HepG2 (cell line): Measurements from ENCODE around the gene TEX29.

Source experiments
- ASH2L ChIP-seq: fragments of 300-600, 200-600 bp; sonication (generic); IDR thresholded peaks from 2 replicates; pipeline ENCODE4 v1.7.0; 2017; ENCODE audit warnings: low read depth, mild to moderate bottlenecking, moderate library complexity, mixed read lengths, low read length; ENCODE audit not compliant: insufficient read length
- CREM ChIP-seq, 2 experiments: sonication (generic) in 1 of 2; formaldehyde crosslinking in 1 of 2; IDR thresholded peaks; 2 replicates each; pipeline versions ENCODE4 v1.4.0 to v1.6.1; 2016 to 2020; ENCODE audit warnings: antibody characterized with exemption in 1 of 2, mild to moderate bottlenecking in 1 of 2, missing genetic modification reagents in 1 of 2
- EZH2 ChIP-seq: conservative IDR thresholded peaks from 2 replicates; pipeline ENCODE4 v1.6.1; 2012; ENCODE audit warnings: mild to moderate bottlenecking, low read depth, low read length, moderate library complexity
- POLR2A ChIP-seq, 2 experiments: IDR thresholded peaks; 2 replicates each; pipeline ENCODE4 v1.6.1; 2011; ENCODE audit warnings: low read depth in 2 of 2, low read length in 2 of 2, mild to moderate bottlenecking in 1 of 2, moderate library complexity in 1 of 2; ENCODE audit not compliant: insufficient read depth in 1 of 2
- POLR2AphosphoS5 ChIP-seq: IDR thresholded peaks from 2 replicates; pipeline ENCODE4 v1.6.1; 2012; ENCODE audit warnings: low read depth, low read length
- REST ChIP-seq, 2 experiments: IDR thresholded peaks; 2 replicates each; pipeline ENCODE4 v1.6.1; 2011 to 2012; ENCODE audit warnings: low read length in 2 of 2, borderline replicate concordance in 1 of 2, low read depth in 1 of 2, mild to moderate bottlenecking in 1 of 2, moderate library complexity in 1 of 2
- SP2 ChIP-seq: sonication (generic); formaldehyde crosslinking; IDR thresholded peaks from 2 replicates; pipeline ENCODE4 v1.5.1; 2020; ENCODE audit warnings: mild to moderate bottlenecking, missing genetic modification reagents
- ZNF512 ChIP-seq: sonication (generic); formaldehyde crosslinking; IDR thresholded peaks from 2 replicates; pipeline ENCODE4 v1.4.0; 2020; ENCODE audit warnings: mild to moderate bottlenecking, missing genetic modification reagents
- ZNF563 ChIP-seq: sonication (generic); formaldehyde crosslinking; IDR thresholded peaks from 2 replicates; pipeline ENCODE4 v1.8.0; 2022; ENCODE audit warnings: mild to moderate bottlenecking, moderate library complexity, missing genetic modification reagents
- ZNF703 ChIP-seq: sonication (generic); formaldehyde crosslinking; IDR thresholded peaks from 2 replicates; pipeline ENCODE4 v1.5.1; 2020; ENCODE audit warnings: missing genetic modification reagents, mild to moderate bottlenecking, moderate library complexity, borderline replicate concordance
- ZNF737 ChIP-seq: sonication (generic); formaldehyde crosslinking; IDR thresholded peaks from 2 replicates; pipeline ENCODE4 v1.5.0; 2020; ENCODE audit warnings: missing genetic modification reagents, mild to moderate bottlenecking, borderline replicate concordance
- TF ChIP-seq, protein P1 (sequence below): sonication (generic); formaldehyde crosslinking; IDR thresholded peaks from 2 replicates; pipeline ENCODE4 v1.5.0; 2020; ENCODE audit warnings: mild to moderate bottlenecking, missing genetic modification reagents, moderate library complexity

DNA sequence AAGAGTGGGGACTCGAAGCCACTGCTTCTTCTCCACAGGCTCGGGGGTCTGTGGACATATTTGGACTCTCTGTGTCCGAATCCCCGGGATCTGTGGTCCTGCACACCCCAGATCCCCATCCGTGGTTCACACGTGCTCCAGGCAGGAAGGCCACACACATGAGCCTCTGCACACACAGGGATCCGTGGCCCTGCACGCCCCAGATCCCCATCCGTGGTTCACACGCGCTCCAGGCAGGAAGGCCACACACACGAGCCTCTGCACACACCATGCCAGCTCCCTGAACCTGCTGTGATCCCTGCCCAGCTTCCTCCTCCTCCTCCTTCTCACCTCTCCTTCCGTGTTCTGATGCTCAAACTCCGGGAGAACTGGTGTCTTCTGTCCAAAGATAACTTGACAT, 3.1 kb downstream of the TEX29 start:
- no peak for TF ChIP-seq ZNF512 (CRISPR knock-in tag)
- TF ChIP-seq ZNF737 (CRISPR knock-in tag), result no peak
- no peak for TF ChIP-seq CREM (IDR thresholded peaks at IDR 0.05)
- no peak for TF ChIP-seq CREM (CRISPR knock-in tag; IDR thresholded peaks at IDR 0.05)
- TF ChIP-seq ASH2L, result no peak
- TF ChIP-seq POLR2AphosphoS5, result no peak
- TF ChIP-seq, protein P1, sequence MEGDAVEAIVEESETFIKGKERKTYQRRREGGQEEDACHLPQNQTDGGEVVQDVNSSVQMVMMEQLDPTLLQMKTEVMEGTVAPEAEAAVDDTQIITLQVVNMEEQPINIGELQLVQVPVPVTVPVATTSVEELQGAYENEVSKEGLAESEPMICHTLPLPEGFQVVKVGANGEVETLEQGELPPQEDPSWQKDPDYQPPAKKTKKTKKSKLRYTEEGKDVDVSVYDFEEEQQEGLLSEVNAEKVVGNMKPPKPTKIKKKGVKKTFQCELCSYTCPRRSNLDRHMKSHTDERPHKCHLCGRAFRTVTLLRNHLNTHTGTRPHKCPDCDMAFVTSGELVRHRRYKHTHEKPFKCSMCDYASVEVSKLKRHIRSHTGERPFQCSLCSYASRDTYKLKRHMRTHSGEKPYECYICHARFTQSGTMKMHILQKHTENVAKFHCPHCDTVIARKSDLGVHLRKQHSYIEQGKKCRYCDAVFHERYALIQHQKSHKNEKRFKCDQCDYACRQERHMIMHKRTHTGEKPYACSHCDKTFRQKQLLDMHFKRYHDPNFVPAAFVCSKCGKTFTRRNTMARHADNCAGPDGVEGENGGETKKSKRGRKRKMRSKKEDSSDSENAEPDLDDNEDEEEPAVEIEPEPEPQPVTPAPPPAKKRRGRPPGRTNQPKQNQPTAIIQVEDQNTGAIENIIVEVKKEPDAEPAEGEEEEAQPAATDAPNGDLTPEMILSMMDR, result no peak
- TF ChIP-seq EZH2, result no peak
- no peak for TF ChIP-seq ZNF703 (CRISPR knock-in tag)
- no peak for TF ChIP-seq ZNF563 (CRISPR knock-in tag)
- no peak for TF ChIP-seq REST (IDR thresholded peaks at IDR 0.05; ENCODE audit: borderline replicate concordance in 1 of 2, low read depth in 1 of 2, low read length in 2 of 2)
- TF ChIP-seq SP2 (CRISPR knock-in tag), result no peak
- no peak for TF ChIP-seq POLR2A (IDR thresholded peaks at IDR 0.05; ENCODE audit: insufficient read depth in 1 of 2, low read depth in 2 of 2, low read length in 2 of 2)
